SK-N-MC (cell line): ENCODE data around the gene DGKB.

Experiments used
- DNase-seq: peaks from one replicate; pipeline ENCODE4 v3.0.0-alpha.2; 2011; ENCODE audit warnings: low read depth, low spot score
- H3K27ac ChIP-seq: fragments of 200-600 bp; sonication (generic); 2 replicates; pipeline ENCODE4 v1.5.1; 2016; ENCODE audit warnings: mixed run types
- H3K36me3 ChIP-seq: fragments of 200-600 bp; sonication (generic); 2 replicates; pipeline ENCODE4 v1.6.1; 2017; ENCODE audit warnings: antibody characterized with exemption, low read length, mixed read lengths; ENCODE audit not compliant: insufficient read depth
- H3K4me3 ChIP-seq: fragments of 200-600 bp; sonication (generic); 2 replicates; pipeline ENCODE4 v1.5.1; 2016
- H3K9ac ChIP-seq: fragments of 200-600 bp; sonication (generic); 2 replicates; pipeline ENCODE4 v1.8.0; 2017; ENCODE audit warnings: mixed run types, mixed read lengths; ENCODE audit not compliant: insufficient read length
- H3K9me3 ChIP-seq: fragments of 200-600 bp; sonication (generic); 2 replicates; pipeline ENCODE4 v1.6.1; 2017; ENCODE audit warnings: low read depth, mild to moderate bottlenecking, antibody characterized with exemption, low read length, moderate library complexity, mixed read lengths
- EZH2 ChIP-seq: fragments of 200-600 bp; sonication (generic); IDR thresholded peaks from one replicate; pipeline ENCODE4 v1.6.1; 2017; ENCODE audit warnings: antibody characterized with exemption
- FOXP2 ChIP-seq: optimal IDR thresholded peaks from 2 replicates; pipeline ENCODE3; 2011; ENCODE audit warnings: mild to moderate bottlenecking, moderate library complexity; ENCODE audit not compliant: insufficient read depth; ENCODE audit errors: extremely low read length, control extremely low read depth
- POLR2AphosphoS5 ChIP-seq: IDR thresholded peaks from 2 replicates; pipeline ENCODE4 v1.6.1; 2012; ENCODE audit warnings: mild to moderate bottlenecking, low read depth, low read length, borderline replicate concordance

The DGKB gene

DNA sequence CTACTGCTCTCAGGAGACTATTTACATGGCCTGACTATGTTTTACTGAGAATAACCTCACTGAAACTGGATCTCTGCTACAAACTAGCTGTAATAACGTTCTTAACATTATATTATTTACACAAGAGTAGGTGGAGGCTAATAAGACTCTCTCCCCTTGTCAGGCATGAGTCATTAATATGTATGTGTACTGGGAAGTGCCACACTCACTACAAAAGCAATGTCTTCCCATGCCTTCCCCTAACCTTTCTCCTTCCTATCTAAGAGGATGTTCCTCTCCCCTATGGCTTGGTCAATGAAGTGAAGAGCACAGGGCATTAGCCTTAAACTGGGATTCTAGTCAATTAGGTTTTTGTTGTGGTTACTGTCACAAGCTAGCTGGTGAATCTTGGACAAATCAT is 147.9 kb downstream of the DGKB start:
- Histone ChIP-seq H3K4me3 (no peak overlapping the region), H3K27ac (no peak overlapping the region), H3K9me3 (no peaks in the 10 kb centered on the region), H3K9ac (no peak overlapping the region), H3K36me3 (no peaks in the 10 kb centered on the region)
- TF ChIP-seq EZH2 (no peak), FOXP2 (no peak), POLR2AphosphoS5 (no peak)
- DNase-seq, result no peak

DNA sequence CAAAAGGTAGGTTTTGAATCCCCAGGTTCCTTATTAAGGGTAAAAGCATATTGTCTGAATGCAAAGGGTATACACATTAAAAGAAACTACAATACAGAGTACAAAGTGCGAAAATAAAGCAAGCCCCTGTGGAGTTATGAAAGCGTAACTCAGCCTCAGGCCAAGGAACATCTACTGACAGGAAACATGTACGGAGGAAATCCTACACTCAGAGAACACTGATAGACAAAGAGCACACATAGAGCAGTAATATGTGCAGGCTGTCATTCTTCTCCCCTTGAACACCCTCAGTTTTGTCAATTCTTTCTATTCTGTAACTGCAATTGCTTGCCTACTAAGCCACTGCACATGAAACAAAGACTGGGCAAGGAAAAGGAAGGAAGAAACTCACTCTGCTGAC is 150.2 kb downstream of the DGKB start:
- no peak overlapping the region for H3K27ac ChIP-seq

DNA sequence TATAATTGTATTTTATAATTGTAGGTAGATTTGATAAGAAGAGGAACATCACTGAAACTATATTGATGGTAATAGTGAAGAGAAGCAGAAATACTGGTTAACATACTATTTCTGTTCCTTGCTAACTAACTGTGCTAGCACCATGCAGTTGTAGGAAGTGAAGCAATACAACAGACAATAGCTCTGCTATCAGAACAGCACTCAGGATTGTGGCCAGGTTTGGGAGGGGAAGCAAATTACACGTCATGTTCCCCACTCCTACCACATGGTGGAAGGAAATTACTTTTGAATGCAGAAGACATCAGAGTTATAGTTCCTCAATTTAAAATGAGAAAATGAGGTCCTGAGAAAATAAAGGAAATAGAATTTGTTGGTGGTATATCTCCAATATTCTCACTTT is 151.1 kb downstream of the DGKB start:
- H3K4me3 ChIP-seq, result no peak overlapping the region
- no peak for DNase-seq
- no peak overlapping the region for H3K9ac ChIP-seq
- H3K9me3 ChIP-seq, result no peaks in the 10 kb centered on the region
- TF ChIP-seq FOXP2 (no peak), POLR2AphosphoS5 (no peak), EZH2 (no peak)
- H3K27ac ChIP-seq, result no peak overlapping the region
- no peaks in the 10 kb centered on the region for H3K36me3 ChIP-seq

More for the DNA sequence above, 150.2 kb downstream of the DGKB start:
- peak overlapping the region; percentile 8; the same call in 1 of the 2 replicates for H3K4me3 ChIP-seq
- no peaks in the 10 kb centered on the region for H3K9me3 ChIP-seq
- no peaks in the 10 kb centered on the region for H3K36me3 ChIP-seq
- peak; percentile 26 for DNase-seq
- H3K9ac ChIP-seq, result no peak overlapping the region
- no peak for TF ChIP-seq FOXP2
- TF ChIP-seq POLR2AphosphoS5, result no peak
- no peak for TF ChIP-seq EZH2

DNA sequence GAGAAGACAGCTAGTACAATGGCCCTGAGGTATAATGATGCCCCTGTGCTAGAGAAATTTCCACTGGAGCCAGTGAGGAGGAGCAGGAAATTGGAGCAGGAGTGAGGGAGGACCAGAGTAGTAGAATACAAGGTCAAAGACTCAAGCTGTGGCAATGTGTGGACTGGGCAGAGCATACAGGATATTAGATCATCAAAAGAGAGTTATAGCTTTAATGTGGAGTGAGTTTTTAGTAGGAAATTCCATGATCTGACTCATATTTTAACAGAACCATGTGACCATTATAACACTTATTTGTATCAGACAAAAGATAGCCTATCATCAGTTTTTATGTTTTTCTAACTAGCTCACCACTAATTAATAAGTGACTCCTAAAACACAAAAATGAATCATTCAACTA is 154.1 kb downstream of the DGKB start:
- H3K4me3 ChIP-seq, result no peak overlapping the region
- no peak for TF ChIP-seq FOXP2
- no peak for TF ChIP-seq EZH2
- no peak for TF ChIP-seq POLR2AphosphoS5
- no peak overlapping the region for H3K9ac ChIP-seq
- H3K9me3 ChIP-seq, result no peaks in the 10 kb centered on the region
- no peak for DNase-seq
- H3K27ac ChIP-seq, result no peak overlapping the region
- H3K36me3 ChIP-seq, result no peaks in the 10 kb centered on the region

DNA sequence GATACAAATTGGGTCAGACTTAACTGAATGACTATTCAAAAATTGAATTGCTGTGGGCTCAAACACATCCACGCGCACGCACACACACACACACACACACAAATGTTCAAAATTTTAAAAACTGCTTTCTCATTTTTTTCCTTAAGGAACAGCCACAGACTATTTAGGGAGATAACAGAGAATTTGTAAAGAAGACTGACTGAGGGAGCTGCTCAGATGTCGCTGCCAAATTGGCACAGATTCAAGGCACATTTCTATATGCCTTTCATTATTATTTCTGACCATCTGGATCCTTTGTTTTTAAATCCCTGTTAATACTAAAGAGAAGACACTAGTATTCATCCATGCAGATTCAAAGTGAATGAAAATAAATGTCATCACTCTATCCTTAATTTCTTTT is 154.8 kb downstream of the DGKB start:
- no peaks in the 10 kb centered on the region for H3K9me3 ChIP-seq
- no peak for DNase-seq

DNA sequence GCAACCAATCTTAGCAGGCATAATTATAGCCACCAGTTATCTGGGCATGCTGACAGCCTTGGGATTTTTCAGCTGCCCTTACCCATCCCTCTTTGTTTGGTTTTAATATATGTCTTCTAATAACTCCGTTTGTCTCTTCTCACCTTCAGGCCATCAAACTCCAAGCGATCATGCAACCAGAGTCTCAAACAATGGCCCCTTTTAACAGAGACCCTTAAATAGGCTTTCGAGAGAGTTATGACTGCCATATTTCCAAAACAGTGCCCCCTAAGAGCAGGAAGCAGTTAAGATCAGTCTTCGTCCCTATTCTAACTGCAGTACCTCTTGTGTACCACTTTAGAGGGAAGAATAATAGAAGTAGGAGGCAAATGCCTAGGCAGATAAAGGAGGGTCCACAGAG is 157.5 kb downstream of the DGKB start:
- no peak overlapping the region for H3K27ac ChIP-seq
- no peaks in the 10 kb centered on the region; the same call in 1 of the 2 replicates for H3K9me3 ChIP-seq
- H3K9ac ChIP-seq, result no peak overlapping the region
- no peak for TF ChIP-seq EZH2
- H3K4me3 ChIP-seq, result no peak overlapping the region
- H3K36me3 ChIP-seq, result no peaks in the 10 kb centered on the region
- DNase-seq, result no peak

More for the DNA sequence above, 154.8 kb downstream of the DGKB start:
- Histone ChIP-seq H3K4me3 (no peak overlapping the region), H3K27ac (no peak overlapping the region), H3K36me3 (no peaks in the 10 kb centered on the region), H3K9ac (no peak overlapping the region)
- TF ChIP-seq EZH2 (no peak), FOXP2 (no peak), POLR2AphosphoS5 (no peak)

DNA sequence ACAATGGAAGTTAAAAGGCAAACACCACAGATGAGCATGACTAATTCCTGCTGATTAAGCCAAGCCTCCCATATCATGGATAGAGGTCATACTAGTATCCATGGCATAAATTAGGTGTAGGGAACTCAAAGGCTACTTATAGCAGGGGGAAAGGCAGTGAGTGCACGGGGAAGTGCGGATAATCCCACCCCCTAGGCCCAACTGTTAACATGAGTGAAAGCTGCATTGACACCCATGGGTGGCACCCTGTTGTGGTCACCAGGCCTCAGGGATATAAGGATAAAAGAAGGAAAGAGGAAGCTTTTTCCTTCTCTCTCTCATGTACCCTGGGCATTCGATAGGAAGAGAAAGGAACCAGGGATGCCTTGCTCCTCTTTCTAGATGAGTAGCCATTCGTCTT is 161.9 kb downstream of the DGKB start:
- H3K4me3 ChIP-seq, result no peak overlapping the region
- TF ChIP-seq POLR2AphosphoS5, result no peak
- TF ChIP-seq FOXP2, result no peak
- TF ChIP-seq EZH2, result no peak
- H3K9me3 ChIP-seq, result no peaks in the 10 kb centered on the region; the same call in 1 of the 2 replicates

DNA sequence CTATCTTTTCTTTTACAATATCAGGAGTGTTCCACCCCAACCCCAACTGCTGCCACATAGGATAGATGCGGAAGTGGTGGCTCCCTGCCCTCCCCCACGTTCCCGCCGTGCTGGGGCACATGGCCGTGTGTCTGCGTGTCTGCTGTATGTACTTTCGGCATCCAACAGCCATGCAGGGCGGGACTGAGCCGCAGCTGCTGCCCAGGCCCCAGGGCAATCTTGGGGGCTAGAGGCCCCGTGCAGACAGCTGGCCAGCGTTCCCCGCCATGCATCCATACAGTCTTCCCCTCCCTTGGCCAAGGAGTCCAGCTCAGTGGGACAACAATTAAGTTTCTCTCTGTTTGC is 162.7 kb downstream of the DGKB start:
- H3K27ac ChIP-seq, result no peak overlapping the region
- TF ChIP-seq EZH2 (no peak), POLR2AphosphoS5 (no peak), FOXP2 (no peak)
- H3K36me3 ChIP-seq, result no peaks in the 10 kb centered on the region
- H3K9me3 ChIP-seq, result no peaks in the 10 kb centered on the region; the same call in 1 of the 2 replicates
- no peak for DNase-seq
- no peak overlapping the region for H3K9ac ChIP-seq
- H3K4me3 ChIP-seq, result no peak overlapping the region

More for the DNA sequence above, 161.9 kb downstream of the DGKB start:
- DNase-seq, result no peak
- Histone ChIP-seq H3K9ac (no peak overlapping the region), H3K36me3 (no peaks in the 10 kb centered on the region), H3K27ac (no peak overlapping the region)

DNA sequence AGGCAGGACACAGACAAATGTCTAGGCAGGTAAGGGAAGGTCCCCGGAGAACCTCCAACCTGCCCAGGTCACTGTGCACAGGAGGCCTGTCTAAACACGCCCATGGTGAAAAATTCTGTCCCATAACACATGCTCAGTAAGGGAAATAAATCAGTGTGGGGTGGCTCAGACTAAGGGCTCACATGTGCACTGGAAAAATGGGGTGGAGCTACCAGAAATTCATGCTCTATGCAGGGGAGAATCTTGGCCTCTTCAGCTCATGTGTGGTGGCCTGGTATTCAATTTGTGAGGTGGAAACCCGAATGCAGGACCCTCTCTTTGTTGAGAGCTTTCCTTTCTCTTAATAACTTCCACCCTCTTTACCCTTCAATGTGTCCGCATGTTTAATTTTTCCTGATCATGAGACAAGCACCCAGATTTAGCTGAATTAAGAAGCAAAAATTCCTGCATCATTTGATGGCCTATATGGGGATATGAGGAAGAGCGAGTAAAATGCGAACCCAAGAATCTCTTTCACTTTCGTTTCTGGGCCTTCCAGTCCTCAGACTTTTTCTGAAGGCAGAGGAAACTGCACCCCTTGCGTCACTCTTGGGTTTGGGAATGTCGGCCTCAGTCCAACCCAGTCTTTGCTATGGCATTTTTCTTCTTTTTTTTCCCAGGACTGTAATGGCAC is 163.2 kb downstream of the DGKB start:
- Histone ChIP-seq H3K4me3 (no peak overlapping the region), H3K9ac (no peak overlapping the region), H3K27ac (no peak overlapping the region), H3K9me3 (no peaks in the 10 kb centered on the region; the same call in 1 of the 2 replicates), H3K36me3 (no peaks in the 10 kb centered on the region)
- TF ChIP-seq FOXP2, result no peak
- TF ChIP-seq POLR2AphosphoS5, result no peak
- TF ChIP-seq EZH2, result no peak
- no peak for DNase-seq
